Heart right ventricle (tissue), 16 donors: Measurements from ENCODE around the gene HDAC5. TPM values are rescaled to one million over a fixed set of nuclear protein-coding genes. Genes with fewer than 3 reads are reported as not detected.

Source experiments
- ATAC-seq, 8 donors: fragments of 200-7000 bp; cut with Tn5 transposase; one replicate each; pipeline ENCODE4 v1.9.1; 2020; ENCODE audit warnings: mild to moderate bottlenecking in 8 of 8, moderate library complexity in 8 of 8, moderate number of reproducible peaks in 1 of 8
- DNase-seq, 2 donors: peaks; one replicate each; pipeline ENCODE4 v3.0.0-alpha.2; 2020
- H3K27ac ChIP-seq, 10 donors: fragments of 200-600 bp; sonication (generic) in 2 of 10; one replicate each; pipeline versions ENCODE4 v1.5.0 to v1.8.0; 2020 to 2022; ENCODE audit warnings: mild to moderate bottlenecking in 3 of 10
- H3K27me3 ChIP-seq, 7 donors: fragments of 200-600 bp; one replicate each; pipeline ENCODE4 v1.8.0; 2021 to 2022; ENCODE audit warnings: mild to moderate bottlenecking in 2 of 7
- H3K36me3 ChIP-seq, 9 donors: fragments of 200-600 bp; sonication (generic) in 1 of 9; one replicate each; pipeline versions ENCODE4 v1.5.0 to v1.8.0; 2020 to 2022; ENCODE audit warnings: mild to moderate bottlenecking in 2 of 9
- H3K4me1 ChIP-seq, 9 donors: fragments of 200-600 bp; sonication (generic) in 1 of 9; one replicate each; pipeline versions ENCODE4 v1.5.0 to v1.8.0; 2020 to 2022; ENCODE audit warnings: mild to moderate bottlenecking in 4 of 9
- H3K4me3 ChIP-seq, 10 donors: fragments of 200-600 bp; sonication (generic) in 2 of 10; one replicate each; pipeline versions ENCODE4 v1.5.0 to v1.8.0; 2020 to 2022; ENCODE audit warnings: mild to moderate bottlenecking in 7 of 10, moderate library complexity in 2 of 10
- H3K9me3 ChIP-seq, 11 donors: fragments of 200-600 bp in 10 of 11; sonication (generic) in 2 of 11; one replicate each; pipeline versions ENCODE4 v1.5.0 to v1.8.0; 2013 to 2022; ENCODE audit warnings: mild to moderate bottlenecking in 2 of 11, control low read depth in 1 of 11, moderate library complexity in 1 of 11
- WGBS, 2 donors: extraction: QIAGEN DNeasy Blood & Tissue Kit; methylation state at CpG; one replicate each; pipeline ENCODE4 v1.1.7; 2013; ENCODE audit warnings: inconsistent platforms in 1 of 2; 5-methylcytosine and 5-hydroxymethylcytosine counted together
- intact Hi-C, 10 donors: fragments of 100-400 bp; cut with DNase I; formaldehyde crosslinking; loops; one replicate each; pipeline versions ENCODE4 v1.11.1 to v1.14.2; 2022
- polyA plus RNA-seq, 2 donors: library from polyadenylated mRNA; stranded (reverse); fragments of 200-250 nt; gene quantifications; one replicate each; pipeline ENCODE4 v1.2.3, GENCODE V29; 2013
- total RNA-seq, 10 donors: library from RNA; stranded (reverse); fragmentation: NEBNext Ultra II Directional in 3 of 10; extraction: Animal tissue kit (Norgen Biotek cat#: 25700) in 3 of 10; gene quantifications; one replicate each; pipeline versions ENCODE4 v1.2.1 to v1.2.4, GENCODE V29; 2021 to 2023
- TF ChIP-seq, protein P1 (sequence below), 9 donors: fragments of 200-600 bp; sonication (generic) in 2 of 9; IDR thresholded peaks; one replicate each; pipeline versions ENCODE4 v1.5.0 to v1.8.0; 2021 to 2022; ENCODE audit warnings: antibody characterized with exemption in 9 of 9, mild to moderate bottlenecking in 5 of 9, moderate library complexity in 1 of 9
- donor health status: Arrhythmogenic right ventricular cardiomyopathy.
- donor health status: ischemic (EF 13 %, LVEDD 7.1; RV severe dilation, severe dysfunction).
- donor health status: healthy with polysubstance abuse.
- donor health status: DM: no; HTN: yes; CAD: no.
- donor health status: DM: no; HTN: no; CAD: no.
- donor health status: ischemic (EF 25% LVEDD 6.9; RV normal size, moderate dysfunction).
- donor health status: ischemic (EF 25% LVEDD 5.7; RV mildly dilated, moderate dysfunction).
- donor health status: healthy.
- donor health status: DM: yes; HTN: yes; CAD: no.
- donor health status: Ischemic cardiomyopathy.
- donor health status: ischemic (EF 35%, LVEDD 5.7; RV mildly dilated, moderate dysfunction).
- donor health status: nonischemic (EF 11% LVEDD 7.7; RV severe dilation, severe dysfunction).
- donor health status: DM: yes; HTN: yes; CAD: no.
- donor health status: PGD.
- donor health status: ischemic (EF 29% LVEDD 5.4; RV normal size, mild dysfunction).
- donor health status: nonischemic (EF 23%, LVEDD 6.1; RV moderate dilation, normal function).

The HDAC5 gene
- total and polyA plus RNA-seq, 12 donors, result 55.2 to 85.4 (median 65.5) TPM

DNA sequence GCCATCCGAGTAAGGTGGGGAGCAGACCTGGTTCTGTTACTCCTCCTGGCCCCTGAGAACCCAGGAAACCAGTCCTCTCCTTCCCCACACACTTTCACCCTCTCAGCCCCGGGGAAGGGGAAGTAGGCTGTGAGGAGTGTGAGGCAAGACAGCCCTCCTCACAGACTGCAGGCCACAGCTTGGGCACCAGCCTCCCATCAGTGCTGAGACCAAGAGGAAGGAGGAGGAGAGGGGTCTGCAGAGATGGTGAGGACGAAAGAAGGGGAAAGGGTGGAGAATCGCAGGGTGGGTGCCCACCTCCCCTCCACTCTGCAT is 45.9 kb downstream of the HDAC5 start:
- TF ChIP-seq, protein P1, sequence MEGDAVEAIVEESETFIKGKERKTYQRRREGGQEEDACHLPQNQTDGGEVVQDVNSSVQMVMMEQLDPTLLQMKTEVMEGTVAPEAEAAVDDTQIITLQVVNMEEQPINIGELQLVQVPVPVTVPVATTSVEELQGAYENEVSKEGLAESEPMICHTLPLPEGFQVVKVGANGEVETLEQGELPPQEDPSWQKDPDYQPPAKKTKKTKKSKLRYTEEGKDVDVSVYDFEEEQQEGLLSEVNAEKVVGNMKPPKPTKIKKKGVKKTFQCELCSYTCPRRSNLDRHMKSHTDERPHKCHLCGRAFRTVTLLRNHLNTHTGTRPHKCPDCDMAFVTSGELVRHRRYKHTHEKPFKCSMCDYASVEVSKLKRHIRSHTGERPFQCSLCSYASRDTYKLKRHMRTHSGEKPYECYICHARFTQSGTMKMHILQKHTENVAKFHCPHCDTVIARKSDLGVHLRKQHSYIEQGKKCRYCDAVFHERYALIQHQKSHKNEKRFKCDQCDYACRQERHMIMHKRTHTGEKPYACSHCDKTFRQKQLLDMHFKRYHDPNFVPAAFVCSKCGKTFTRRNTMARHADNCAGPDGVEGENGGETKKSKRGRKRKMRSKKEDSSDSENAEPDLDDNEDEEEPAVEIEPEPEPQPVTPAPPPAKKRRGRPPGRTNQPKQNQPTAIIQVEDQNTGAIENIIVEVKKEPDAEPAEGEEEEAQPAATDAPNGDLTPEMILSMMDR (IDR thresholded peaks at IDR 0.05), result no peak
- intact Hi-C loops, result no loop called here
- H3K27ac ChIP-seq, result peak overlapping the region in 2 of 10 donors; percentile 8 to 34

DNA sequence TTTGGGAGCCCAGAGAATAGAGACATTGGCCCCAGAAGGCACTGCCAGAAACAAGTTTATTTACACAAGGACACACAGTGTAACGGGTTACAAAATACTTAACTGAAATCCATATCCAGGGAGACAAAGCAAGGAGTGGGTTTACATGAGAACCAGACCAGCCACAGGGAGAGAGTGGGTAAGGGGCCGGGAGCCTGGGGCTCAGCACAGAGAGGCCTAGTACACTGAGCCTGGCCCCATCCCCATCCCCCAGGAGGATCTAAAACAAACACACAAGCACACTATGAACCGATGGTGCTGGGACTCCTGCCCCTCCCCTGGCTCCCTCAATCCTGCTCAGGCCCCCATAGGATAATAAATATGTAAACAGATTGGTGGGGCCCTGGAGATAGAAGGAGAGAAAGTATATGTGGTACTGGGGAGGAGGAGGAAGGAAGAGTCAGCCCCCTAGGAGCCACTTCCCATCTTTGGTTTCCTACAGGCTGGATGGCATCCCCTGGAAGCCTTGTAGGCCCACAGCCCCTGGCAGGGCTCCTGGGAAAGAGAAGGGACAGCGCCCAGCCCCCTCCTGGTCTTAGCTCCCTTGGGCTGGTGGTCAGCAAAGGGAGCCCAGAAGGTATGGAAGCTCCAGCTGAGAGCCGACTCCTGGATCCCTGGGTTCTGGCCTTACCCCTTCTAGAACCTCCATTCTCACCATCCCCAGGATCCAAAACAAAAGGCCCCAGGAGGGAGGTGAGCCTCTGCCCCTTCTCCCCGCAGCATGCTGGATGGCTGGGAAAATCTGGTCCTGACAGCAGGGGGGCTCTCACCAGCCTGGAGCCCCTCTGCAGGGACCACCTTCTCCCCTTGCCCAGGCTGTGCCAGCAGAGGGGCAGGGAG is 46.5 kb downstream of the HDAC5 start:
- Histone ChIP-seq H3K27me3 (no peaks in the 10 kb centered on the region), H3K36me3 (peaks cover 4 to 90% (median 50%) of the 10 kb centered on the region in 9 donors), H3K9me3 (no peaks in the 10 kb centered on the region), H3K4me3 (no peak overlapping the region), H3K27ac (peak overlapping the region in 3 of 10 donors; percentile 8 to 34 (median 21)), H3K4me1 (peaks cover under 1 to 32% (median 4%) of the 10 kb centered on the region in 9 donors)
- TF ChIP-seq, protein P1 (IDR thresholded peaks at IDR 0.05), result no peak
- no peak for ATAC-seq
- intact Hi-C loops, result no loop called here
- WGBS, 2 donors, result 60 to 72% methylated on average over 6 of the region's 6 CpGs
- no peak for DNase-seq

More for the DNA sequence above, 45.9 kb downstream of the HDAC5 start:
- no peak overlapping the region for H3K4me3 ChIP-seq
- no peaks in the 10 kb centered on the region for H3K27me3 ChIP-seq
- peaks cover 4 to 96% (median 56%) of the 10 kb centered on the region in 9 donors for H3K36me3 ChIP-seq
- H3K4me1 ChIP-seq, result peaks cover 0 to 26% (median 0%) of the 10 kb centered on the region in 9 donors
- no peak for DNase-seq
- no peaks in the 10 kb centered on the region for H3K9me3 ChIP-seq
- ATAC-seq, result peak in 1 of 8 donors; percentile 7
- 62 to 63% methylated on average over 4 of the region's 4 CpGs for WGBS, 2 donors

DNA sequence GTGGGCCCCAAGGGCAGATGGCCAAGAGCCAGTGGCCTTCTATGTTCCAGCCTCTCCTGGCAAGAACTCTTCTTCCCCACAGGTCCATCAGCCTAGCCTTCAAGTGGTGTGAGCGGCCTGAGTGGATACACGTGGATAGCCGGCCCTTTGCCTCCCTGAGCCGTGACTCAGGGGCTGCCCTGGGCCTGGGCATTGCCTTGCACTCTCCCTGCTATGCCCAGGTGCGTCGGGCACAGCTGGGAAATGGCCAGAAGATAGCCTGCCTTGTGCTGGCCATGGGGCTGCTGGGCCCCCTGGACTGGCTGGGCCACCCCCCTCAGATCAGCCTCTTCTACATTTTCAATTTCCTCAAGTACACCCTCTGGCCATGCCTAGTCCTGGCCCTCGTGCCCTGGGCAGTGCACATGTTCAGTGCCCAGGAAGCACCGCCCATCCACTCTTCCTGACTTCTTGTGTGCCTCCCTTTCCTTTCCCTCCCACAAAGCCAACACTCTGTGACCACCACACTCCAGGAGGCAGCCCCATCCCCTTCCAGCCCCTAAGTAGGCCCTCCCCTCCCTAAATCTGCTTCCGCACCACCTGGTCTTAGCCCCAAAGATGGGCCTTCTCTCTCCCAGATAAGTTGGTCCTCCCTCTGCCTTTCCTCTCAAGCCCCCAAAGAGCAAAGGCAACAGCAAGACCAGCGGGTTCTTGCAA is 47.7 kb downstream of the HDAC5 start:
- intact Hi-C loops, result no loop called here
- 69 to 75% methylated on average over 10 of the region's 10 CpGs for WGBS, 2 donors
- no peak for ATAC-seq
- Histone ChIP-seq H3K4me3 (no peak overlapping the region), H3K4me1 (peaks cover 5 to 43% (median 13%) of the 10 kb centered on the region in 9 donors), H3K9me3 (no peaks in the 10 kb centered on the region), H3K36me3 (peaks cover 4 to 78% (median 46%) of the 10 kb centered on the region in 9 donors), H3K27me3 (no peaks in the 10 kb centered on the region), H3K27ac (peak overlapping the region in 5 of 10 donors; percentile 13 to 49 (median 29))
- TF ChIP-seq, protein P1 (IDR thresholded peaks at IDR 0.05), result no peak
- DNase-seq, result no peak

DNA sequence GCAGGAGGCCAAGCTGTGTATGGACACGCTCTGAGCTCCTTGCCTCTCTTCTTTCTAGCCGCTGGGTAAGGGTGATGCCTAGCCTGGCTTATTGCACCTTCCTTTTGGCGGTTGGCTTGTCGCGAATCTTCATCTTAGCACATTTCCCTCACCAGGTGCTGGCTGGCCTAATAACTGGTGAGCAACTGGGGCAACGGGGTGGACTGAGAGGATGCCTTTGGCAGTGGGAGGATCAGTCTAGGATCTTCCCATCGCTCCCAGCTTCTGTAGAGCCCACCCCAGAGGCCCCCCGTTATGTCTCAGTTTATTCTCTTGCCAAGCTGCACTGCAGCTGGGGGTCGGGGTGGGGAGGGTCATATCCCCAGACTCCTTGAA is 48.5 kb downstream of the HDAC5 start:
- no peak for DNase-seq
- peaks cover 0 to 70% (median 38%) of the 10 kb centered on the region in 9 donors for H3K36me3 ChIP-seq
- 90 to 91% methylated on average over 9 of the region's 9 CpGs for whole genome bisulfite sequencing, 2 donors

More for the DNA sequence above, 48.5 kb downstream of the HDAC5 start:
- no peaks in the 10 kb centered on the region for H3K9me3 ChIP-seq
- peaks cover 5 to 47% (median 17%) of the 10 kb centered on the region in 9 donors for H3K4me1 ChIP-seq
- no peaks in the 10 kb centered on the region for H3K27me3 ChIP-seq
- no peak for ATAC-seq
- H3K27ac ChIP-seq, result no peak overlapping the region
- TF ChIP-seq, protein P1 (IDR thresholded peaks at IDR 0.05), result no peak
- no peak overlapping the region for H3K4me3 ChIP-seq
- intact Hi-C loops, result loop anchor here in 5 of 10 donors (5.0 kb wide), 3 partner anchors 37 to 63 kb away; partner anchors contain the start of genes HDAC5 (in 1 of the 5) and TMEM101 (in 1 of the 5)
